ENCODE measurements around the gene AMER3. TPM values are rescaled to one million over a fixed set of nuclear protein-coding genes. Genes with fewer than 3 reads are reported as not detected.

Gene AMER3
- total RNA-seq, 1 experiment from 2014 or later = not detected

DNA sequence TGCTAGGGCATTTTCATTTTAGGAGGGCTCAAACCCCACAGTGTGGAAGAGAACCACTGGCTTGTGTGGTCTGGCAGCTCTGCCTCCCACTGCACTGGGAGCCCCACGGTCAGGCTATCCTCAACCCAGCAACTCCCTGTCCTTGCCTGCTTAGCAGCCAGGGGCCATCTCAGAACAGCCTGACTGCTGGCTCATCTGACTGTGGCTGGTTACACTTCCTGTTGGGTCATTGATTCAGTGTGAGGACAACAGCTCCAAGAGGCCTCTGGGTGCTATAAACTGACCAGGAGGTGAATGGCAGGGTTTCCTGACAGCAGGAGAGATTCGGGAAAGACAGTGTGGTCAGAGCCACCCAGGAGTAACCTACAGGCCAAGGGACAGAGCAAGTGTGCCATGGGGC lies 40.1 kb downstream of the AMER3 start:
- ChIA-PET CTCF (interaction anchor here (0.5 kb wide), 1 partner anchor 39 kb away, joined by 4 read pairs; no protein-coding TSS in a partner anchor), POLR2A (ENCODE audit: low non-redundant PET) (no interaction called here)
- Histone ChIP-seq H3K4me3 (ENCODE audit: low read depth, low read length, poor library complexity, severe bottlenecking) (no peak overlapping the region), H3K27ac (ENCODE audit: low read depth, low read length, poor library complexity, severe bottlenecking) (no peak overlapping the region), H3K9me3 (ENCODE audit: low read depth, low read length, poor library complexity, severe bottlenecking) (no peaks in the 10 kb centered on the region), H3K36me3 (ENCODE audit: insufficient read depth, low read length, poor library complexity, severe bottlenecking) (no peaks in the 10 kb centered on the region), H3K4me1 (ENCODE audit: insufficient read depth, low read length, poor library complexity, severe bottlenecking) (no peaks in the 10 kb centered on the region), H3K27me3 (replicated peaks; ENCODE audit: insufficient read depth, low read depth, low read length, poor library complexity) (peaks cover 19% of the 10 kb centered on the region)
- DNase-seq (ENCODE audit: low spot score) = no peak
- no peak for TF ChIP-seq EZH2 (IDR thresholded peaks at IDR 0.05; ENCODE audit: borderline replicate concordance, low read depth, low read length, poor library complexity, severe bottlenecking)
- no TSS peak for BruUV-seq (replicated peaks)
- intact Hi-C loops (cut with micrococcal nuclease; ENCODE audit: unreplicated experiment) = no loop called here

DNA sequence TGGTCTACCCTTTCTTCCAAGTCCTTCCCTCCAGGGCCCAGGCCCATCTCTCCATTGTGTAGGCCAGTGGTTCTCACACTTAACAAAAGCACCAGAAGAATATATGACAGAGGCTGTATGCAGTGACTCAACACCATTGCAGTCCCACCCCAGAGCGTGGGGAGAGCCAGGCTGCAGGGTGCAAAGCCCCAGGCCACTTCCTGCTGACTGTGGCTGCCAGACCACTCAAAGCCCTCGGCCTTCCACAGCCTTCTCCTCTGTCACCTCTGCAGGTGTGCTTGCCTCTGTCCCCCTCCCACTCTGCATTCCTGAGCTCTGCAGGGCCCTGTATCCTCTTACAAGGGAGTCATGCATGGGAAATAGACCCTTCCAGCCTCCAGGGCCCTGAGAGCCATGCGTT lies 41.0 kb downstream of the AMER3 start:
- no peaks in the 10 kb centered on the region for H3K4me1 ChIP-seq (ENCODE audit: insufficient read depth, low read length, poor library complexity, severe bottlenecking)
- intact Hi-C loops (cut with micrococcal nuclease; ENCODE audit: unreplicated experiment) = no loop called here
- no TSS peak for BruUV-seq (replicated peaks)
- H3K27ac ChIP-seq (ENCODE audit: low read depth, low read length, poor library complexity, severe bottlenecking) = no peak overlapping the region
- H3K9me3 ChIP-seq (ENCODE audit: low read depth, low read length, poor library complexity, severe bottlenecking) = no peaks in the 10 kb centered on the region
- POLR2A ChIA-PET (ENCODE audit: low non-redundant PET) = no interaction called here
- no peak for TF ChIP-seq EZH2 (IDR thresholded peaks at IDR 0.05; ENCODE audit: borderline replicate concordance, low read depth, low read length, poor library complexity, severe bottlenecking)
- TF ChIP-seq, protein P1, sequence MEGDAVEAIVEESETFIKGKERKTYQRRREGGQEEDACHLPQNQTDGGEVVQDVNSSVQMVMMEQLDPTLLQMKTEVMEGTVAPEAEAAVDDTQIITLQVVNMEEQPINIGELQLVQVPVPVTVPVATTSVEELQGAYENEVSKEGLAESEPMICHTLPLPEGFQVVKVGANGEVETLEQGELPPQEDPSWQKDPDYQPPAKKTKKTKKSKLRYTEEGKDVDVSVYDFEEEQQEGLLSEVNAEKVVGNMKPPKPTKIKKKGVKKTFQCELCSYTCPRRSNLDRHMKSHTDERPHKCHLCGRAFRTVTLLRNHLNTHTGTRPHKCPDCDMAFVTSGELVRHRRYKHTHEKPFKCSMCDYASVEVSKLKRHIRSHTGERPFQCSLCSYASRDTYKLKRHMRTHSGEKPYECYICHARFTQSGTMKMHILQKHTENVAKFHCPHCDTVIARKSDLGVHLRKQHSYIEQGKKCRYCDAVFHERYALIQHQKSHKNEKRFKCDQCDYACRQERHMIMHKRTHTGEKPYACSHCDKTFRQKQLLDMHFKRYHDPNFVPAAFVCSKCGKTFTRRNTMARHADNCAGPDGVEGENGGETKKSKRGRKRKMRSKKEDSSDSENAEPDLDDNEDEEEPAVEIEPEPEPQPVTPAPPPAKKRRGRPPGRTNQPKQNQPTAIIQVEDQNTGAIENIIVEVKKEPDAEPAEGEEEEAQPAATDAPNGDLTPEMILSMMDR (conservative IDR thresholded peaks at IDR 0.05; ENCODE audit: low read depth, low read length) = no peak
- CTCF ChIA-PET = no interaction called here
- H3K4me3 ChIP-seq (ENCODE audit: low read depth, low read length, poor library complexity, severe bottlenecking) = no peak overlapping the region
- H3K27me3 ChIP-seq (replicated peaks; ENCODE audit: insufficient read depth, low read depth, low read length, poor library complexity) = peaks cover 19% of the 10 kb centered on the region
- H3K36me3 ChIP-seq (ENCODE audit: insufficient read depth, low read length, poor library complexity, severe bottlenecking) = no peaks in the 10 kb centered on the region
- no peak for DNase-seq (ENCODE audit: low spot score)

DNA sequence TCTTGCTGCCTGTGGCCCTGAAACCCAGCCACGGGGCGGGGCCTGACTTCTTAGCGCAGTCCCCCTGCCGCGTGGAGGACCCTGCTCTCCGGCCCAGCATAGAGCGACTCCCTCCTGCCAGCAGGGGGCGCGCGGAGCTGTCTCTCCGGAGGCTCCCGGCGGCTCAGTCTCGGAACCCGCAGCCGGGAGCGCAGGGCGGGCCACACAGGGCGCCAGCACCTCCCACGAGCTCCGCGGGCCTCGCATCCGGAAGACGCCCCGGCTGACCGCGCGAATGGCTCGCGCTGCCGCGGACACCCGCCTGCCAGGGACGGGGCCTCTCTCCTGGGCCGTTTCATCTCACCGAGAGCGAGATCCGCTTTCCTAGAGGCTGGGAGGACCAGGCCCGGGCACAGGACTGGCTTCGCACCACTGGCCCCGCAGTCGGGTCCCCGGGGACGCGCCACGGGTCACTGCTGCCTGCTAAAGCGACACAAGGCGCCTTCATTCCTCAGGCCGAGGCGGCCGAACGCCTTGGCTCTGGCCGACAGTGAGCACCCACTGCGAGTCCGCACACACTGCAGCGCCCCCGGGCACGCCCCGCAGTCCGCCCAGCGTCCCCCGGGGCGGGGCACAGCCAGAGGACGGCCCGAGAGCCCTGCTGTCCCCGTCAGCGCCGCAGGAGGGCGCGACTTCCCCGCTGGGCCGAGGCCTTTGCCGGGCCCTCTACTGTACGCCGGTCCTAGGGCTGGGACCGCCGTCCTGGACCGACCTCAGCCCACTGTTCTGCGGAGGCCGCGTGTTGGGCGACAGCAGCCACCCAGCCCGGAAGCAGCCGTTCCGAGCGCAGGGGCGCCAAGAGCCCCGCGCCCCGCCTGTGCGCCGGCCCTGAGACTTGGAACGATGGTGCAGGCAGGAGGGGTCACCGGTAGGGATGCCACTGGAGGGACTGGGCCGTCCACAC lies 42.4 kb downstream of the AMER3 start:
- POLR2A ChIA-PET (ENCODE audit: low non-redundant PET) = no interaction called here
- DNase-seq (ENCODE audit: low spot score) = peak; percentile 93
- H3K9me3 ChIP-seq (ENCODE audit: low read depth, low read length, poor library complexity, severe bottlenecking) = no peaks in the 10 kb centered on the region
- CTCF ChIA-PET = interaction anchor here (0.8 to 3.4 kb wide), 4 partner anchors 39 to 123 kb away, joined by 3 to 40 read pairs (median 3); partner anchors contain the start of gene ARHGEF4
- H3K27me3 ChIP-seq (replicated peaks; ENCODE audit: insufficient read depth, low read depth, low read length, poor library complexity) = peaks cover 19% of the 10 kb centered on the region
- peak overlapping the region; percentile 45 for H3K27ac ChIP-seq (ENCODE audit: low read depth, low read length, poor library complexity, severe bottlenecking)
- no peaks in the 10 kb centered on the region for H3K36me3 ChIP-seq (ENCODE audit: insufficient read depth, low read length, poor library complexity, severe bottlenecking)
- intact Hi-C loops (cut with micrococcal nuclease; ENCODE audit: unreplicated experiment) = loop anchor here (1.0 kb wide), 2 partner anchors 76 to 123 kb away; no protein-coding TSS in a partner anchor
- no TSS peak for BruUV-seq (replicated peaks)
- H3K4me3 ChIP-seq (ENCODE audit: low read depth, low read length, poor library complexity, severe bottlenecking) = peak overlapping the region; percentile 66
- no peaks in the 10 kb centered on the region for H3K4me1 ChIP-seq (ENCODE audit: insufficient read depth, low read length, poor library complexity, severe bottlenecking)
- TF ChIP-seq EZH2 (IDR thresholded peaks at IDR 0.05; ENCODE audit: borderline replicate concordance, low read depth, low read length, poor library complexity, severe bottlenecking) = no peak
- TF ChIP-seq, protein P1 (conservative IDR thresholded peaks at IDR 0.05; ENCODE audit: low read depth, low read length) = peak; percentile 78
